LHCN-M2 (cell line): Measurements from ENCODE around the gene UQCRHL. TPM values are rescaled to one million over a fixed set of nuclear protein-coding genes. Genes with fewer than 3 reads are reported as not detected.
"Not testable (repeated sequence)": the region's sequence is repeated elsewhere in the genome, so short reads cannot be mapped to it uniquely, and the experiment has no call there.

ENCODE experiments used
- DNase-seq: peaks from one replicate; pipeline ENCODE4 v3.0.0-alpha.2; 2012; ENCODE audit warnings: low read depth
- total RNA-seq: library from RNA; depleted of rRNA; stranded (reverse); fragments of >200 nt; gene quantifications from 2 replicates; pipeline ENCODE4 v1.2.3, GENCODE V29; 2014

The UQCRHL gene
- total RNA-seq, 1 experiment from 2014 or later = 1.4 TPM

DNA sequence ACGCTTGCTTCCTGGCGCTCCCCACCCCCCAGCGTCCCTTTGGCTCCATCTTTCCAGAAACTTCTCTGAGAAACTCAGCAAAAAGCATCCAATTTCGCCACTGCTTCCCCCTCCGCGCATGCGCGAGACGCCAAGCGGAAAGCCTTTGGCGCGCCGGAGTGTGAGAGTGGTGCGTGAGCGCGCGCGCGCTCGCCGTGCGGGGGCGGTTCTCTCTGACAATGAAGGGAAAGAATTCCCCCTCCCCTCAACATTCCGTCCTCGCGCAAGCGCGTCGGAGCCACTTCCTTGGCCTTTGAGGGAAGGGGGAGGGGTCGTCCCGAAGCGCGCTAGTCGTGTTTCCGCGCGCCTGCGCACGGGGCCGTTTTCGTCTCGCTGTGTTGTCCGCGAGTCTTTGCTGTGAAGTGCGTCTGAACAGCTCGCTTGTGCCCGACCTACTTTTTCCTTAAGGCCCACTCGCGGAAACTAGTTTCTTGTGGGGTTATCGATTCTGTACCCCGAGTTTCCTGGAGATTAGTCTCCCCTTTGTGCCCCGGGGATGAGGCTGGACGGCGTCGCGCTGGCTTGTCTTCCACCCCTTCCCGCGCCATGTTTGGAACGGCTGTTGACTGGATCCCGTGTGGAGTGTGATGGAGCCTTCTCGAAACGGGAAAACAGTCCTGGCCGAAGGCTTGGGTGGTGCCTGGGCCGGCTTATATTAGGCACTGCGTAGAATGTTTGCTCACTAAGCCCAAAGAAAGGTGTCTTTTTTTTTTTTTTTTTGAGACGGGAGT lies 28.5 kb upstream of the UQCRHL start:
- DNase-seq = peak; percentile 99

DNA sequence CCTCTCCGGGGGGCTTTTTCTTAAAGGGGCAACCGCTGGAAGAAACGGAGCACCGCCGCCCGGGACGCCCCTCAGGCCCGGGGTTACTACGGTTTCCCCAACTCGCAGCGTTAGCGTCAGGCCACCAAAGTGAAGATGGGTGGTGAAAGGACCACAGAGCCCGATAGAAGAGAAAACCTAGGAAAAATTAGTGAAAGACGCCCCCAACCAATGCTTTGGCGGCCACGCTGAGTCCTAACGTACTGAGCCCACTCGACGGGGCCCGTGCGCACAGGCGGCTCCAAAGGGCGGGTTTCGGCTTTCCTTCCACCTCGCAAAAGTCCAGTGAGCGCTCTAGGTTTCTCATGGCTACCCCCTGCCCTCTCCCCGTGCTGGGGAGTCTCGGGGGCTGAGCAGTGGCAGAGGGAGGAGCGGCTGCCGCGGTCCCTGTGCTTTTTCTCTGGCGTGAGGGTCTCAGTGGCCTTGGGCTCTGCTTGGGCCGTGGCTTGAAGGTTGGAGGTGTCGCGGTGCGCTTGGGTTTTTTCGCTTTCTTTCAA lies 27.8 kb upstream of the UQCRHL start:
- no peak for DNase-seq

- peak; percentile 89 for DNase-seq
These were observed 27.2 kb upstream of the UQCRHL start for GRCh38 chr1:15834406-15835204.

DNA sequence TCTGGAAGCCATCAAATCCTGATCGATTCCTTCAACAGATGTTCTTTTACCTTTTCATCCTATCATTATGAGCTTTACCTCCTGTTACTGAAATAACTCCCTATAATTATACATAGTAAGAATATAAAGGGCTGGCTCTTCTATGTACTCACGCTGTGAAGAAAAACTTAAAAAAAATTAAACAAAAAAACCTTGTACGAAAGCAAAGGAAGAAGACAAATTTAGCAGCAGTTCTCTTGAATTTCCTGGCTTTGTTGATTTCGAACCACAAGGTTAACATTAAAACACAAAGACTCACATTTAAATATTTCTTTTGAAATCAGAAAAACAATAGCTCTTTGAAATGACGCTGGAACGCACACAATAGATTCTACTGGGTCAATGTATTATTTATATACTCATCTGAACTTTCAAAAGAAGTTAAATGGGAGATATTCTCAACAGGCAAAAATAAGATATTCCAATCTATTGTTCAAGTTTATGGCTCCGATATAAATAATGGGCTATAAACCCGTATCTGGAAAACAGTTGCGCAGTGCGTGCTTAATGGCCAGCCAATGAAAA lies 26.5 kb upstream of the UQCRHL start:
- no peak for DNase-seq

DNA sequence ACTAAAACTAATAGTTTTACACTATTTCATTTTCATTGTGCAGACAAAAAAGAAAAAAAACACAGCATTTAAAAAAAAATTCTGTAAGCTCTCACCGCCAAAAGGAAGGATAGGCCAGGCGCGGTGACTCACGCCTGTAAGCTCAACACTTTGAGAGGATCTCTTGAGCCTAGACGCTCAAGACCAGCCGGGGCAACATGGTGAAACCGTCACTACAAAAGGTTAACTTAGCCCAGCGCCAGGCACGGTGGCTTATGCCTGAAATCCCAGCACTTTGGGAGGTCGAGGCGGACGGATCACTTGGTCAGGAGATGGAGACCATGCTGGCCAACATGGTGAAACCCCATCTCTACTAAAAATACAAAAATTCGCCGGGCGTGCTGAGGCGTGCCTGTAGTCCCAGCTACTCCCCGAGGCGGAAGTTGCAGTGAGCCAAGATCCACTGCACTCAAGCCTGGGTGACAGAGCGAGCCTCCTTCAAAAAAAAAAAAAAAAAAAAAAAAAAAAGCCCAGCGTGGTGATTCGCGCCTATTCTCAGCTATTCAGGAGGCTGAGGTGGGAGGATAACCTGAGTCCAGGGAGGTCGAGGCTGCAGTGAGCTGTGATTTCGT lies 25.7 kb upstream of the UQCRHL start:
- DNase-seq = peak; percentile 76

DNA sequence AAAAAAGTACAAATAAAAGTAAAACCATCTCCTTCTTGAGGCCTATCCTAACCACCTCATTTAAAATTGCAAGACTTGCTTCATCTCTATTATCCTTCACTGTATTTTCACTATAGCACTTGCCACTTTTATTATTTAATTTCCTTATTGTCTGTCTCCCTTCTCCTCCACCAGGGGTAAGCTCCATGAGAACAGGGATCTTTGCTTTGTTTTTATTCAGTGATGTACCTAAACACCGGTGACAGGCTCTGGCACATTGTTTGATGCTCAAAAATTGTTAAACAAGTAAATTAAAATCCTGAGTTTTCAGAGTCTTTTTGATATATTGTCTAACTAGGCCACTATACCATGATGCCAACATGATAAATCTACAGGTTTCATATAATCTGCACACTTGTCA lies 22.8 kb upstream of the UQCRHL start:
- DNase-seq = no peak

- not testable (repeated sequence) for DNase-seq
These were observed 21.5 kb upstream of the UQCRHL start for GRCh38 chr1:15828931-15829330.

- DNase-seq = not testable (repeated sequence)
These were observed 20.1 kb upstream of the UQCRHL start for GRCh38 chr1:15827567-15827966.

DNA sequence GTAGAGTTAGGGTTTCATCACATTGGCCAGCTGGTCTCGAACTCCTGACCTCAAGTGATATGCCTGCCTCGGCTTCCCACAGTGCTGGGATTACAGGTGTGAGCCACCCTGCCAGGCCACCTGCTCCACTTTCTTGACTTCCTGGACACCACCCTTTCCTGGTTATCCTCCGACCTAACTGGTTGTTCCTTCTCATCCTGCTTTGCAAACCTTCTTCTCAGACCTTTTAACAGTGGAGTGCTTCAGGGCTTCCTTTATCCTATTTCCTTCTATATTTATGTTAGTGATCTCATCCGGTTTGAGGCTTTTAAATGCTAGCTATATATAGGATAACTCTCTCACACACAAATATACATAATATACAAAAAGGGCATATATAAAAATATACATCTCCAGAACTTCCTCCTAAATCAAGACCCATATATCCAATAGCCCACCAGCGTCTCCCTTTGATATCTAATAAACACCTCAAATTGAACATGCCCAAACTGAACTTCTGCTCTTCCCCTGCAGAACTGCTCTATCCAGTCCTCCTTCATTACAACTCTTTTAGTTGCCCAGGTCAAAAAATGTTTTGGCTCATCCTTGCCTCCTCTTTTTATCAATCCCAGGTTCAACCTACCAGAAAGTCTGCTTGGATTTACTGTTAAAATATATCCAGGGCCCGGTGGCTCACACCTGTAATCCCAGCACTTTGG lies 19.5 kb upstream of the UQCRHL start:
- DNase-seq = no peak

DNA sequence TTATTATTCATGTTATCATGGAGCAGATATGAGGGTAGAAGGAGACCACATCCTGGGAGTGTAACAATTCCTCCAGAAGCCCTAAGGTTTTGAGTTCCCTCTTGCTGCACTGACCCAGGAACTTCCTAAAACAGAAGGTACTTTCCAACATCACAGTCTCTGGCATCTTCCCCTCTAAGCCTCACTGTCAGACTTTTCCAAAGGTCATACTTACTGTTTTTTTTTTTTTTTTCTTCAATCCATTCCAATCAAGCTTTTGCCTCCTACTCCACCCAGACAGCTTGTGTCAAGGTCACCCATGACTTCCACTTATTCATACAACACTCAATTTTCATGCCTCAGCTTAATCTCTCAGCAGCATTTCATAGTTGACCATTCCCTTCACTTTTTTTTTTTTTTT lies 18.4 kb upstream of the UQCRHL start:
- no peak for DNase-seq

- DNase-seq = no peak
These were observed 13.0 kb upstream of the UQCRHL start for GRCh38 chr1:15820478-15820877.

- no peak for DNase-seq
These were observed 9.2 kb upstream of the UQCRHL start for GRCh38 chr1:15816674-15817073.

DNA sequence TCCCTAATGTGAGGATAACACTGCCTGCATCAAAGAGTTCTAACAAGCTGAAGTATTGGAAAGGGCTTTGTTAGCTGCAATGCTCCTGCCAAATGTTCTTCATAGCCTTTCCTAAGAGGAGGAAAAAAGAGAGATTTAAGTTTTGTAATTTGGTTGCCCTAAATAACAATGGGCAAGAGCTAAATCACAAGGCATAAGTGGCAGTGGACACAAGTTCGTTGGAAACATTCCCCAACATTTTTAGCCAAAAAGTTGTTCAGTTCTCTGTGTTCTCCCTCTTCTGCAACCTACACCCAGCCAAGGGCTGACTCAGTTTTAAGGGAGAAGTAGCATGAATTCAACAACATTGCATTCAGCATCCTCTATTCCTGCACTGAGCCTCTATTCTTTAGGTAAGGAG lies 2.6 kb upstream of the UQCRHL start:
- no peak for DNase-seq

- no peak for DNase-seq
These were observed 1.5 kb upstream of the UQCRHL start for GRCh38 chr1:15808955-15809354.

GRCh38 chr1:15807121-15807520 lies 328 bp downstream of the UQCRHL start:
- DNase-seq = no peak

DNA sequence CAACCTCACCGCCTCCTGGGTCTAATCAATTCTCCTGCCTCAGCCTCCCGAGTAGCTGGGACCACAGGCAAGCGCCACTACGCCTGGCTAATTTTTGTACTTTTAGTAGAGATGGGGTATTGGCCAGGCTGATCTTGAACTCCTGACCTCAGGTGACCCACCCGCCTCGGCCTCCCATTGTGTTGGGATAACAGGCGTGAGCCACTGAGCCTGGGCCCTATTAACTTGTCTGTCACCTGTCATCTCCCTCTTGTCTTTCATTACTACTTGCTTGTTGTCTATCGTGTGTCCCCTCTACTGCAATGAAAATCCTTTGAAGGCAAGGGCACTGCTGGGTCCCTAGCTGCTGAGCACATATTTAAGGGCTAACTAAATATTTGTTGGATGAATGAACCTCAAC lies 3.4 kb downstream of the UQCRHL start:
- DNase-seq = no peak

DNA sequence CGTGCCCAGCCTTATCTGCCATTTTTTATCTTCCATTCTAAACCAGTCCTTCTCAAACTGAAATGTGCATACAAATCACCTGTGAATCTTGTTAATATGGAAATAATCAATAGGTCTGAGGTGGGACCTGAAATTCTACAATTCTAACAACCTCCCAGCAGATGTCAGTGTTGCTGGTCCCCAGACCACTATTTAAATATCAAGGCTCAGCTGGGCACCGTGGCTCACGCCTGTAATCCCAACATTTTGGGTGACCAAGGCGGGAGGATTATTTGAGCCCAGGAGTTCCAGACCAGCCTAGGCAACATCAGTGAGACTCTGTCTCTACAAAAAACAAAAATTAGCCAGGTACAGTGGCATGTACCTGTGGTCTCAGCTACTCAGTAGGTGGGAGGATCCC lies 4.1 kb downstream of the UQCRHL start:
- DNase-seq = no peak

DNA sequence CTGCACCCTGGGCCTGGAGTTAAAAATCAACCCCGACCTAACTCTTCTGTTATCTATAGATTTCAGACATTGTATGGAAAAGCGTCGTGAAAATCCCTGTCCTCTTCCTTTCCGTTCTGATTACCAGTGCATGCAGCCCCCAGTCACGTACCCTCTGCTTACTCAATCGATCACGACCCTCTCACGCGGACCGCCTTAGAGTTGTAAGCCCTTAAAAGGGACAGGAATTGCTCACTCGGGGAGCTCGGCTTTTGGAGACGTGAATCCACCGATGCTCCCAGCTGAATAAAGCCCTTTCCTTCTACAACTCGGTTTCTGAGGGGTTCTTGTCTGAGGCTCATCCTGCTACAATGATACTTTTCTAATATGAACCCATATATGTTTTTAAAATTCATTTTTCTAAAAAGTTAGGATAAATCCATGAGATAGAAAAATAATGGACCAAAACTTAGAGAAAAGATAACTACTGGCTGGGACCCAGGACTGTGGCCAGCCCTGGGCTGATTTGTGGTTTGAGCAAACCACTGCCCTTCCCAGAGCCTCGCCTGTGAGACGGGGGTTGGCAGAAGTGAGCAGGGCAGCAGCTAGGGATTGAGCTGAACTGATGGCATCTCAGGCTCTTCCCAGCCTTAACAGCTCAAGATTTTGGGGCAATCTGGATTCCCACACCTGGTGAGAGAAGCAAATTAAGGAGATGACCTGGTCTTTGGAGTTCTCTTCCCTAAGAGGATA lies 5.0 kb downstream of the UQCRHL start:
- DNase-seq = no peak

- DNase-seq = peak; percentile 64
These were observed 7.3 kb downstream of the UQCRHL start for GRCh38 chr1:15799928-15800835.
